ENCODE measurements around the gene WNK2.

WNK2 gene

GRCh38 chr9:93194221-93194625 is 10.3 kb downstream of the WNK2 start:
- DNase-seq, result no peak
- in situ Hi-C loops (cut with HindIII; ENCODE audit: low pct_ligation_motif_present, low pct_unique_long_range_greater_than_20kb, low sequenced_read_pairs), result no loop called here

- DNase-seq, result no peak
- in situ Hi-C loops (cut with HindIII; ENCODE audit: low pct_ligation_motif_present, low pct_unique_long_range_greater_than_20kb, low sequenced_read_pairs), result no loop called here
These were observed 10.7 kb downstream of the WNK2 start for GRCh38 chr9:93194641-93195040.

- no peak for DNase-seq
- in situ Hi-C loops (cut with HindIII; ENCODE audit: low pct_ligation_motif_present, low pct_unique_long_range_greater_than_20kb, low sequenced_read_pairs), result no loop called here
These were observed 12.4 kb downstream of the WNK2 start for GRCh38 chr9:93196096-93197055.

- in situ Hi-C loops (cut with HindIII; ENCODE audit: low pct_ligation_motif_present, low pct_unique_long_range_greater_than_20kb, low sequenced_read_pairs), result no loop called here
- DNase-seq, result no peak
These were observed 13.7 kb downstream of the WNK2 start for GRCh38 chr9:93197670-93198069.

GRCh38 chr9:93198117-93198837 is 14.3 kb downstream of the WNK2 start:
- no peak for DNase-seq
- in situ Hi-C loops (cut with HindIII; ENCODE audit: low pct_ligation_motif_present, low pct_unique_long_range_greater_than_20kb, low sequenced_read_pairs), result no loop called here

- in situ Hi-C loops (cut with HindIII; ENCODE audit: low pct_ligation_motif_present, low pct_unique_long_range_greater_than_20kb, low sequenced_read_pairs), result no loop called here
- no peak for DNase-seq
These were observed 15.1 kb downstream of the WNK2 start for GRCh38 chr9:93198838-93199625.

- no peak for DNase-seq
- in situ Hi-C loops (cut with HindIII; ENCODE audit: low pct_ligation_motif_present, low pct_unique_long_range_greater_than_20kb, low sequenced_read_pairs), result no loop called here
These were observed 16.5 kb downstream of the WNK2 start for GRCh38 chr9:93200449-93200742.

GRCh38 chr9:93200989-93201334 is 17.0 kb downstream of the WNK2 start:
- in situ Hi-C loops (cut with HindIII; ENCODE audit: low pct_ligation_motif_present, low pct_unique_long_range_greater_than_20kb, low sequenced_read_pairs), result no loop called here
- DNase-seq, result no peak

GRCh38 chr9:93203026-93203717 is 19.2 kb downstream of the WNK2 start:
- in situ Hi-C loops (cut with HindIII; ENCODE audit: low pct_ligation_motif_present, low pct_unique_long_range_greater_than_20kb, low sequenced_read_pairs), result no loop called here

GRCh38 chr9:93203718-93204469 is 20.0 kb downstream of the WNK2 start:
- no peak for DNase-seq
- in situ Hi-C loops (cut with HindIII; ENCODE audit: low pct_ligation_motif_present, low pct_unique_long_range_greater_than_20kb, low sequenced_read_pairs), result no loop called here

More at GRCh38 chr9:93203026-93203717, 19.2 kb downstream of the WNK2 start:
- no peak for DNase-seq

- DNase-seq, result no peak
- in situ Hi-C loops (cut with HindIII; ENCODE audit: low pct_ligation_motif_present, low pct_unique_long_range_greater_than_20kb, low sequenced_read_pairs), result no loop called here
These were observed 20.6 kb downstream of the WNK2 start for GRCh38 chr9:93204470-93205043.

GRCh38 chr9:93205045-93205768 is 21.3 kb downstream of the WNK2 start:
- in situ Hi-C loops (cut with HindIII; ENCODE audit: low pct_ligation_motif_present, low pct_unique_long_range_greater_than_20kb, low sequenced_read_pairs), result no loop called here
- no peak for DNase-seq

GRCh38 chr9:93205896-93206575 is 22.1 kb downstream of the WNK2 start:
- in situ Hi-C loops (cut with HindIII; ENCODE audit: low pct_ligation_motif_present, low pct_unique_long_range_greater_than_20kb, low sequenced_read_pairs), result no loop called here
- no peak for DNase-seq

GRCh38 chr9:93206576-93207155 is 22.7 kb downstream of the WNK2 start:
- in situ Hi-C loops (cut with HindIII; ENCODE audit: low pct_ligation_motif_present, low pct_unique_long_range_greater_than_20kb, low sequenced_read_pairs), result no loop called here
- no peak for DNase-seq

GRCh38 chr9:93207326-93207814 is 23.4 kb downstream of the WNK2 start:
- in situ Hi-C loops (cut with HindIII; ENCODE audit: low pct_ligation_motif_present, low pct_unique_long_range_greater_than_20kb, low sequenced_read_pairs), result no loop called here
- no peak for DNase-seq
